ENCODE results near the gene ATP5F1E. TPM values are rescaled to one million over a fixed set of nuclear protein-coding genes. Genes with fewer than 3 reads are reported as not detected.

Gene ATP5F1E
- total and polyA plus RNA-seq, 2 of the 4 experiments (the other 2 are of a cell fraction): 3.8 to 34.5 TPM

DNA sequence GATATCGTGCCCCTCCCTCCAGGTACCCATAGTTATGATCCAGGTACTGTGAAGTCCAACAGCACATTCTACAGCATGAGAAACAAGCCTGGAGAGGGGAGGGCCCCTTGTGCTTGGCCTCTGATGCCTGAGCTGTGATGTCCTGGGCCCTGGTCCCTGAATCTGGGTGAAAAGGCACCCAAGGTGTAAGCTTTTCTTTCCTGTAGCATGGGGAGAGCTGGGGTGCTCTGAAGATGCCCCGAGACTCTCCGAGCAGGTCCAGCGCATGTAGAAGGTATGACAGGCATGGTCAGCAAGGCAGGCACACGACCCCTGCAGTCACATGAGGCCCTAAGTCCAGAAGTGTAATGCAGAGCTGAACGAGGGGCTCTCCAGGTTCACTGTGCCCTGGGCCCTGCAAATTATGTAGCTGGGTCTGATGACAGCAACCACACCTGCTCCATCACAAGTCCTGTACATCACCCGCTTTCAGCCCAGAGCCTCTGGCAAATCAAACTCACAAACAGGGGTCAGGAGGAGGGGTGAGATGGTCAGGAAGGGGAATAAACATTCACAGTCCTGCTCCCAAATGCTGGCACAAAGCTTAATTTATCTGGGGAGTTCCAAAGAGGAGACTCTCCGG, 23.3 kb downstream of the ATP5F1E start:
- ChIA-PET POLR2A (ENCODE audit: unreplicated experiment) (interaction anchor here (0.6 kb wide), 1 partner anchor 18 kb away, joined by 4 read pairs; no protein-coding TSS in a partner anchor), CTCF (no interaction called here)
- Histone ChIP-seq H4K20me1 (ENCODE audit: insufficient read depth, low read length) (no peaks in the 10 kb centered on the region), H3K4me1 (ENCODE audit: control insufficient read depth, insufficient read depth, low read length) (peaks cover 20% of the 10 kb centered on the region), H2BK120ac (ENCODE audit: low read depth, low read length) (no peak overlapping the region), H4K5ac (ENCODE audit: low read depth, low read length) (no peak overlapping the region), H3K23ac (ENCODE audit: low read depth, low read length) (no peak overlapping the region), H3K4me3 (ENCODE audit: insufficient read depth, low read depth, low read length) (no peak overlapping the region), H2BK20ac (ENCODE audit: low read depth, low read length) (no peak overlapping the region), H3K27ac (ENCODE audit: insufficient read depth, low read length) (no peak overlapping the region), H2BK15ac (ENCODE audit: low read depth, low read length) (no peak overlapping the region), H2AK9ac (replicated peaks; ENCODE audit: low read depth, low read length, poor library complexity) (no peak overlapping the region), H3K27me3 (ENCODE audit: control insufficient read depth, insufficient read depth, low read length) (no peaks in the 10 kb centered on the region), H2AFZ (replicated peaks; ENCODE audit: low read length, poor library complexity) (no peak overlapping the region), H2AK5ac (ENCODE audit: low read depth, low read length) (0 out of 2 replicates have a peak overlapping the region, but pooled peaks have one; percentile 3), H4K91ac (ENCODE audit: insufficient read depth, low read depth, low read length) (no peak overlapping the region), H3K9me1 (ENCODE audit: insufficient read depth, low read length) (peaks cover 16% of the 10 kb centered on the region), H3K36me3 (ENCODE audit: control insufficient read depth, insufficient read depth, low read length) (no peaks in the 10 kb centered on the region), H3K56ac (ENCODE audit: extremely low read depth, insufficient read depth, low read length) (no peak overlapping the region), H2BK5ac (ENCODE audit: low read depth, low read length, poor library complexity, severe bottlenecking) (no peak overlapping the region), H3K18ac (ENCODE audit: low read depth, low read length) (no peak overlapping the region), H3K79me1 (ENCODE audit: low read depth in 1 of 2, low read length in 2 of 2) (peaks cover 10 to 26% of the 10 kb centered on the region in 2 experiments; a peak in 2 of 4 replicates), H4K8ac (ENCODE audit: low read depth in 2 of 2, low read length in 2 of 2) (no peak overlapping the region), H3K14ac (replicated peaks; ENCODE audit: low read depth, low read length) (no peak overlapping the region), H3K4ac (ENCODE audit: low read depth, low read length) (no peak overlapping the region), H3K4me2 (ENCODE audit: low read depth, low read length) (no peak overlapping the region), H3K9ac (ENCODE audit: low read depth, low read length) (no peak overlapping the region), H3K9me3 (ENCODE audit: control insufficient read depth, insufficient read depth, low read length) (no peaks in the 10 kb centered on the region)
- in situ Hi-C loops (cut with MboI; ENCODE audit: low sequenced_read_pairs) (no loop called here), dilution Hi-C loops (cut with HindIII; ENCODE audit: low sequenced_read_pairs, unreplicated experiment) (no loop called here), intact Hi-C loops (cut with micrococcal nuclease) (no loop called here)
- TF ChIP-seq POLR2A (IDR thresholded peaks at IDR 0.05; ENCODE audit: low read depth, low read length) (no peak), MAZ (IDR thresholded peaks at IDR 0.05; ENCODE audit: borderline replicate concordance, low read depth, low read length) (no peak), CEBPB (IDR thresholded peaks at IDR 0.05; ENCODE audit: low read depth, low read length) (no peak), CHD1 (IDR thresholded peaks at IDR 0.05; ENCODE audit: low read depth, low read length) (no peak), MXI1 (IDR thresholded peaks at IDR 0.05; ENCODE audit: borderline replicate concordance, low read depth, low read length) (no peak), SMC3 (IDR thresholded peaks at IDR 0.05; ENCODE audit: low read depth, low read length) (no peak), RCOR1 (IDR thresholded peaks at IDR 0.05; ENCODE audit: insufficient replicate concordance, low read length) (no peak), MAFK (IDR thresholded peaks at IDR 0.05; ENCODE audit: low read depth, low read length) (no peak), NFE2L2 (IDR thresholded peaks at IDR 0.05; ENCODE audit: low read depth, low read length) (no peak), RAD21 (IDR thresholded peaks at IDR 0.05; ENCODE audit: low read length) (no peak), FOS (IDR thresholded peaks at IDR 0.05; ENCODE audit: low read depth, low read length) (no peak)
- TF ChIP-seq, protein P1, sequence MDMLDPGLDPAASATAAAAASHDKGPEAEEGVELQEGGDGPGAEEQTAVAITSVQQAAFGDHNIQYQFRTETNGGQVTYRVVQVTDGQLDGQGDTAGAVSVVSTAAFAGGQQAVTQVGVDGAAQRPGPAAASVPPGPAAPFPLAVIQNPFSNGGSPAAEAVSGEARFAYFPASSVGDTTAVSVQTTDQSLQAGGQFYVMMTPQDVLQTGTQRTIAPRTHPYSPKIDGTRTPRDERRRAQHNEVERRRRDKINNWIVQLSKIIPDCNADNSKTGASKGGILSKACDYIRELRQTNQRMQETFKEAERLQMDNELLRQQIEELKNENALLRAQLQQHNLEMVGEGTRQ (IDR thresholded peaks at IDR 0.05; ENCODE audit: low read depth, low read length): no peak
- TF ChIP-seq, protein P2, sequence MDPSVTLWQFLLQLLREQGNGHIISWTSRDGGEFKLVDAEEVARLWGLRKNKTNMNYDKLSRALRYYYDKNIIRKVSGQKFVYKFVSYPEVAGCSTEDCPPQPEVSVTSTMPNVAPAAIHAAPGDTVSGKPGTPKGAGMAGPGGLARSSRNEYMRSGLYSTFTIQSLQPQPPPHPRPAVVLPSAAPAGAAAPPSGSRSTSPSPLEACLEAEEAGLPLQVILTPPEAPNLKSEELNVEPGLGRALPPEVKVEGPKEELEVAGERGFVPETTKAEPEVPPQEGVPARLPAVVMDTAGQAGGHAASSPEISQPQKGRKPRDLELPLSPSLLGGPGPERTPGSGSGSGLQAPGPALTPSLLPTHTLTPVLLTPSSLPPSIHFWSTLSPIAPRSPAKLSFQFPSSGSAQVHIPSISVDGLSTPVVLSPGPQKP (IDR thresholded peaks at IDR 0.05; ENCODE audit: borderline replicate concordance, low read depth, low read length): no peak
- TF ChIP-seq, protein P3, sequence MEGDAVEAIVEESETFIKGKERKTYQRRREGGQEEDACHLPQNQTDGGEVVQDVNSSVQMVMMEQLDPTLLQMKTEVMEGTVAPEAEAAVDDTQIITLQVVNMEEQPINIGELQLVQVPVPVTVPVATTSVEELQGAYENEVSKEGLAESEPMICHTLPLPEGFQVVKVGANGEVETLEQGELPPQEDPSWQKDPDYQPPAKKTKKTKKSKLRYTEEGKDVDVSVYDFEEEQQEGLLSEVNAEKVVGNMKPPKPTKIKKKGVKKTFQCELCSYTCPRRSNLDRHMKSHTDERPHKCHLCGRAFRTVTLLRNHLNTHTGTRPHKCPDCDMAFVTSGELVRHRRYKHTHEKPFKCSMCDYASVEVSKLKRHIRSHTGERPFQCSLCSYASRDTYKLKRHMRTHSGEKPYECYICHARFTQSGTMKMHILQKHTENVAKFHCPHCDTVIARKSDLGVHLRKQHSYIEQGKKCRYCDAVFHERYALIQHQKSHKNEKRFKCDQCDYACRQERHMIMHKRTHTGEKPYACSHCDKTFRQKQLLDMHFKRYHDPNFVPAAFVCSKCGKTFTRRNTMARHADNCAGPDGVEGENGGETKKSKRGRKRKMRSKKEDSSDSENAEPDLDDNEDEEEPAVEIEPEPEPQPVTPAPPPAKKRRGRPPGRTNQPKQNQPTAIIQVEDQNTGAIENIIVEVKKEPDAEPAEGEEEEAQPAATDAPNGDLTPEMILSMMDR (conservative IDR thresholded peaks at IDR 0.05; ENCODE audit: low read depth, low read length): no peak
- ATAC-seq (ENCODE audit: low read depth): no peak
- 40% methylated on average over 1 of the region's 8 CpGs; no CpG with 5 or more reads in 1 of the 2 experiments for WGBS, 2 experiments (ENCODE audit: extremely low coverage in 2 of 2, insufficient read length in 1 of 2)
- DNase-seq: no peak
- BruUV-seq (replicated peaks): no TSS peak
